ENCODE measurements around the gene CENPK. TPM values are rescaled to one million over a fixed set of nuclear protein-coding genes. Genes with fewer than 3 reads are reported as not detected.

CENPK gene
- total RNA-seq, 1 donor from 2014 or later: 2.1 TPM

DNA sequence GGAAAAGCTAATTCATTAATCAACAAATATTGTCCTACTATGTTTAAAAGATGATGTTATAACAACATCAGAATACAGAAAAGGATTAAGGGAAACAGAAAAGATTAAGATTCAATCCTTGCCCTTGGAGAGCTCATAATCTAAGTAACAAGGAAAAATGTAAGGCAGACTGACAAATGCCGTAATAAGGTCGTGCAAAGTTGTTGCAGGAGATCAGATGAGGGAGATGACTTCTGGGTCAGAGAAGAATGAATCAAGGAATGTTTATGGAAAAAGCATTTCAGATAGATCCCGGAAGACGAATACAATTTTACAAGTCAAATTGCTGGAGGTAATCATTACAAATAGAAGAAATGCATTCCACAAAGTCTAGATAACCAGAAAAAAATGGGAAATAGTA lies 87.6 kb downstream of the CENPK start:
- ATAC-seq (no peak), DNase-seq (ENCODE audit: low spot score) (no peak)
- intact Hi-C loops (cut with DNase I): no loop called here

DNA sequence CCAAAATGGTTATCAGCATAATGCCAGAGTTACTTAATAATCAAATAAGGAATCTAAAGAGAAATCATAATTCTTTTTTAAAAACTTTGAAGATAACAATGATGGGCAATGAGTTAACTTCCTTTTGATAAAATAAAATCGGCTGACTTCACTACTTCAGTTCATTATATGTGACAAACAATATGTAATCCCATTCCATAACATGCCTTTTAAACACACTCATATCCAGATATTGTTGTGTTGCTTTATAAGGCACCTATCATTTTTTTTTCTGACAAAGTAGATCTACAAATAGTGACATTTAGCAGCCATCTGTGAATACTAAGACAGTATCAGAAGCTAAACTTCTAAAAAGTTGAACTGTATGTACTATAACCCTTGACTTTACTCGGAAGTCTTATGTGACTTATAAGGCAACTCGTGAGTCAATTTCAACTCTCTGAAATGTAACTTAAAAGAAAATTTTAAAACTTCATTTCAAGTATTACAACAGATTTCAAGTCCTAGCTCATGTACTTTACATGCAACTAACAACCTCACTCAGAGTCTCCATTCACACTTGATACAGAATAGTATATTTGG lies 88.7 kb downstream of the CENPK start:
- intact Hi-C loops (cut with DNase I): no loop called here
- ATAC-seq: no peak
- no peak for DNase-seq (ENCODE audit: low spot score)

DNA sequence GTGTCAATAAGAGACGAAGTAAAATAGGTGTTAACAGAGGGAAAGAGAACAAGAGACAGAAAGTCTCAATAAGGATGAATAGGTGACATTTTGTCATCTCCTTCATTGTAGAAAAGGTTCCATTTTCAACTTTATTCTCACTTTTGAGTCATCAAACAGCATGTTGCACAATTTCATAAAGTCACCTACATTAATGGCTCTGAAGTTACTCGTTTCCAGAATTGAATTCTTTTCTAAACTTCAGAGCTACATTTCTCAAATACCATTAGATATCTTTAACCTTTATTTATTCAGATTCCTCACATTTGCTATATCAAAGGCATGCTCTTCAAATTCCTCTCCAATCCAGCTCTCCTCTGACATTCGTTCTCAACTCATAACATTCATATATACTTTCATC lies 94.3 kb downstream of the CENPK start:
- DNase-seq (ENCODE audit: low spot score) (no peak), ATAC-seq (no peak)
- intact Hi-C loops (cut with DNase I): no loop called here

Other genes starting within 250 kb of the CENPK start
- 3.8 TPM for gene ADAMTS6, start 81.2 kb downstream of the CENPK start, total RNA-seq
- 47.1 TPM for gene PPWD1, start 128 bp upstream of the CENPK start, total RNA-seq
- gene TRIM23, start 61.2 kb upstream of the CENPK start, total RNA-seq: 28.4 TPM
- gene SHLD3, start 61.9 kb upstream of the CENPK start, total RNA-seq: 3.1 TPM
- gene TRAPPC13, start 61.9 kb upstream of the CENPK start, total RNA-seq: 23.7 TPM
- gene SGTB, start 158.9 kb upstream of the CENPK start, total RNA-seq: 18.8 TPM
- 24.8 TPM for gene NLN, start 159.0 kb upstream of the CENPK start, total RNA-seq